ENCODE measurements around the gene LARP4B.
A peak's percentile ranks its signal among the peaks of the same experiment; 100 is the strongest.

The LARP4B gene

DNA sequence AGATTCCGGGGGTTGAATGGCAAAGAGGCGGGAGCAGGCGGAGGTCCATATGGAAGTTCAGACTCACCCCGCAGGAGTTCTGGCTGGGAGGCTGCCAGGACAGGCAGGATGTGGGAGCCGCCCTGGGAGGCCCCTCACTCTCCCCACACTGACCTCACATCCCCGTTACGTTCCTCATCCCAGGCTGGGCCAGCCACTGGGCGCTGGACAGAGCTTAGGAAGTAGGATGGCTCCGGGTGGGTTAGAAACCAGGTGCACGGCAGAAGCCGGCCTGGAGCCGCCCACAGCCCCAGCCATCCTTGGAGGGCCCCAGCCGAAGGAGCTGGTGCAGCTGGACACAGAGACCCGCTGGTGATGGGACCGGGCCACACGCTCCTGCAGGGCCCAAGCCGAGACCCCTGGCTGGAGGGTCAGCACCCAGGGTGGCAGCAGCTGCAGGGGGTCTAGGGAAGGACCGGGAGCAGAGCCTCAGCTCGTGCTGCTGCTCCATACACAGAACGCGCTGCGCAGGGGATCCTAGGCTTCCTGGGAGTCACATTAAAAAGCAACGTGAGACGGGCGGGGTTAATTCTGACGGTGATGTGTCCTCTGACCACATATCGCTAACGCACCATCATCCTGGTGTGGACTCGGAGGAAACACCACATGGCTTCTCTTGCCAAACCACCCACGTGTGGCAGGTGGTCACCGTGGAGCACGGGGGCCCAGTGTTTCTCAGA, 143.4 kb downstream of the LARP4B start:
- ChIA-PET POLR2A (no interaction called here), CTCF (interaction anchor here (0.7 to 5.9 kb wide), 9 partner anchors 10 to 277 kb away, joined by 3 to 86 read pairs (median 3); no protein-coding TSS in a partner anchor)
- DNase-seq (ENCODE audit: low read depth, low spot score), result no peak
- H3K4me3 ChIP-seq (ENCODE audit: low read depth, low read length), result no peak overlapping the region
- TF ChIP-seq, protein P1, sequence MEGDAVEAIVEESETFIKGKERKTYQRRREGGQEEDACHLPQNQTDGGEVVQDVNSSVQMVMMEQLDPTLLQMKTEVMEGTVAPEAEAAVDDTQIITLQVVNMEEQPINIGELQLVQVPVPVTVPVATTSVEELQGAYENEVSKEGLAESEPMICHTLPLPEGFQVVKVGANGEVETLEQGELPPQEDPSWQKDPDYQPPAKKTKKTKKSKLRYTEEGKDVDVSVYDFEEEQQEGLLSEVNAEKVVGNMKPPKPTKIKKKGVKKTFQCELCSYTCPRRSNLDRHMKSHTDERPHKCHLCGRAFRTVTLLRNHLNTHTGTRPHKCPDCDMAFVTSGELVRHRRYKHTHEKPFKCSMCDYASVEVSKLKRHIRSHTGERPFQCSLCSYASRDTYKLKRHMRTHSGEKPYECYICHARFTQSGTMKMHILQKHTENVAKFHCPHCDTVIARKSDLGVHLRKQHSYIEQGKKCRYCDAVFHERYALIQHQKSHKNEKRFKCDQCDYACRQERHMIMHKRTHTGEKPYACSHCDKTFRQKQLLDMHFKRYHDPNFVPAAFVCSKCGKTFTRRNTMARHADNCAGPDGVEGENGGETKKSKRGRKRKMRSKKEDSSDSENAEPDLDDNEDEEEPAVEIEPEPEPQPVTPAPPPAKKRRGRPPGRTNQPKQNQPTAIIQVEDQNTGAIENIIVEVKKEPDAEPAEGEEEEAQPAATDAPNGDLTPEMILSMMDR (IDR thresholded peaks at IDR 0.05; ENCODE audit: insufficient read depth, low read length, missing control alignments), result no peak

DNA sequence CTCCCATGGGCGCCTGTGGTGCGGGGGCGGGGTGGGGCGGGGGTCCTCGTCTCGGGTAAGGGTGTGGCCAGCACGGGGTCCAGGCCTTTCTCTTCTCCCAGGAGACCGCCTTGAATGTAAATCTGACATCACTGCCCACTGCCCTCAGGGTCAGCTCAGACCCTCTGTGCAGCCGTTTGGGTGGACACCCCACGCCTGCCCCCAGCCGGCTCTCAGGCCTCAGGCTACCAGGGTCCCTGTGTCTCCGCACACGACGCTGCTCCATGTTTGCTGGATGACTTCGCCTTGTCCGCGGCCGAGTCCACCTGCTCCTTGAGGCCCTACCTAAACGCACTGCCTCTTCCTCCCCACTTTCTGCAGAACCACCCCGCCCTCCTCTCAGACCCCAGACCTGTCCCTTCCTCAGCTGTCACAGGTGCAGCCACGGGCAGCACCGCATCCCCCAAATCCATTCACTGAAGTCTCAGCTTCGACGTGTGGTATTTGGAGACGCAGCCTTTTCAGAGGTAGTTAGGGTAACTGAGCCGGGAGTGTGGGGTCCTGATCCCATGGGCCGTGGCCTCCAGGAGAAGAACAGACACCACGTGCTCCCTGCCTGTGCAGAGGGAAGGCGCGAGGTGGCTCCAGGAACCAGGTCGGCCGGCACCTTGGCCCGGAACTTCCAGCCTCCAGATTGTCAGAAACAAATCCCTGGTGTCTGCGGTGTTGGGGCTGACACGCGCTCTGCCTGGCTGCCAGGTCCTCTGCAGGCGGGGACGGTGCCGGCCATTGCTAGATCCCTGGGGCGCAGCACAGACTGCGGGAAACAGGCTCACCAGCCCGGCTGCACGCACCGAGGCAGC, 144.7 kb downstream of the LARP4B start:
- ChIA-PET POLR2A (no interaction called here), CTCF (interaction anchor here (0.9 to 2.4 kb wide), 3 partner anchors 13 to 276 kb away, joined by 3 to 26 read pairs (median 4); no protein-coding TSS in a partner anchor)
- no peak overlapping the region for H3K4me3 ChIP-seq (ENCODE audit: low read depth, low read length)
- TF ChIP-seq, protein P1 (IDR thresholded peaks at IDR 0.05; ENCODE audit: insufficient read depth, low read length, missing control alignments), result no peak
- no peak for DNase-seq (ENCODE audit: low read depth, low spot score)

DNA sequence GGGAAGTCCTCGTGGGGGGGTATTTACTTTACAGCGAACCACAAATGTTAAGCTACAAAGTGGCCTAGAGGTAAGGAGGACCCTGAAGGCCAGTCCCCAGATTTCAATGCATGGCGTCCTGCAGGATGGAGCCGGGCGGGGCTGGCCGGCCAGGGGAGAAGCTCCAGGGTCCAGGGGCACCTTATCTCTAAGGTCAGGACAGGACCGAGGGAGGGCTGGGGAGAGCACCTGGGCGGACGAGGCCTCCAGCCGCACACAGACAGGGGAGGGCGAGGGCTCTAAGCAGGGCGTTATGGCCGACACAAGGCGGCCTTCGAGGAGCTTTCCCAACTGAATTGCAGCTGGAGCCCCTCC, 145.7 kb downstream of the LARP4B start:
- H3K4me3 ChIP-seq (ENCODE audit: low read depth, low read length), result no peak overlapping the region
- TF ChIP-seq, protein P1 (IDR thresholded peaks at IDR 0.05; ENCODE audit: insufficient read depth, low read length, missing control alignments), result no peak
- ChIA-PET POLR2A (no interaction called here), CTCF (interaction anchor here (0.6 to 2.4 kb wide), 6 partner anchors 9 to 275 kb away, joined by 3 to 26 read pairs (median 4); no protein-coding TSS in a partner anchor)
- DNase-seq (ENCODE audit: low read depth, low spot score), result no peak

DNA sequence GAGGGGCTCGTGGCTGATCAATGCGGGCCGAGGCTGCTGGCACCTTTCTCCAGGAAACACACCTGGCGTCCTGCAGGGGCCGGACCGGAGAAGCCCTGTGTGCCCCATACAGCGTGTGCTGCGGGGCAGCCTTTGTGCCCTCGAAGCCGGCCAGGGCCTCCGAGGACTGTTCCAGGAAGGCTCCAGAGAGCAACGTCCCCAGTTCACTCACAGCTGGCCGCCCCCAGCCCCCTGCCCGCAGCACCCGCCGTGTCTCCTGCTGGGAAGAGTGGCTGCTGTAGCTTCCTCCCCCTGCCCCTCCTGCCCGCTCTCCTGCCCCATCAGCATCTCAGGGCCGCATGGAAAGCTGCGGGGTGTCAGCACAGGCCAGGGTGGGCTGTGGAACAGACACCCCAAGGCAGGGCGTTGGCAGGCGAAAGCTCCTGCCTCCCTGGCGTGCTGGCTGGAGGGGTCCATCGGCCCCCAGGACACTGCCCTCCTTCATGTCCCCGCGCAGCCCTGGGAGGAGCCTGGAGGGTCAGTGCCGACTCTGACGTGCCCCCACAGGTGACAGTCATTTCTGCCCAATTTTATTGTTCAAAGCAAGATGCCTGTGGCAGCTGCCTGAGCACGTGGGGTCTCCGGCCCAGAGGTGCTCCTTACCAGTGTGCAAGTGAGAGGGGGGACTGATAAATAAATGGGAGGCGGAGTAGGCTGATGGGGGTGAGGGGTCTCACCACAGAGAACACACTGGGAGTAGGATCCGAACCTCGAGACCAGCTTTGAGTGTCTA, 146.2 kb downstream of the LARP4B start:
- POLR2A ChIA-PET, result no interaction called here

DNA sequence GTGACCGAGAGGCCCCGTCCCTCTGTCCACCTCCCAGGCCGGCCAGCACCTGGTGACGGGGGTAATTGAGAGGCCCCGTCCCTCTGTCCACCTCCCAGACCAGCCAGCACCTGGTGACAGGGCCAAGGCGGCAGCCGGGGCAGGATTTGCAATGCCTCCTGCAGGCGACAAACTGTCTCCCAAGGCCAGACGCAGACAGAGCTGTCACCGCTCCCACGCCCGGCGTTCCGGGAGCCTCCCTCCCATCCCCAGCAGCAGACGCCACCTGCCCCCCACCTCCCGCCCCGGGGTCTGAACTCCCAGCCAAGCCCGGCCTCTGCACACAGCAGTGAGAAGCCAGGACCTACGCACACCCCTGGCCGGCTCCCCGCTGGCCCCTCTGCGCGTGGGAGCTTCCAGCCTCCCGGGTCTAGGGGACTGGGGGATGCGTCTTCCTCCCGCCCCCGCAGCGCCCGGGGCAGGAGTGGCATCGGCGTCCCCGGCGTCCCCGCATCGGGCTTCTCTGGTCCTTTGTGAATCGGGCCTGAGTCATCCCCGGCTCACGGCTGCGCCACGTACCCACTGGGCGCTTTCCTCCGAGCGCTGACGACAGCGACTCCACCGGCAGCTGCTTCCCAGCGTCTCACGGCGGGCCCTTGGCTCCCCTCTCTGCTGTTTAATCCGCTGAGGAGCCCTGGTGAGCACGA, 147.0 kb downstream of the LARP4B start:
- DNase-seq (ENCODE audit: low read depth, low spot score), result peak; percentile 33
- TF ChIP-seq, protein P1 (IDR thresholded peaks at IDR 0.05; ENCODE audit: insufficient read depth, low read length, missing control alignments), result peak; percentile 43
- CTCF ChIA-PET, result interaction anchor here (1.0 to 2.4 kb wide), 3 partner anchors 9 to 274 kb away, joined by 3 to 26 read pairs (median 4); no protein-coding TSS in a partner anchor
- POLR2A ChIA-PET, result no interaction called here
- peak overlapping the region; percentile 52 for H3K4me3 ChIP-seq (ENCODE audit: low read depth, low read length)

More for the DNA sequence above, 146.2 kb downstream of the LARP4B start:
- CTCF ChIA-PET, result interaction anchor here (0.9 to 2.4 kb wide), 6 partner anchors 8 to 275 kb away, joined by 3 to 26 read pairs (median 4); no protein-coding TSS in a partner anchor
- TF ChIP-seq, protein P1 (IDR thresholded peaks at IDR 0.05; ENCODE audit: insufficient read depth, low read length, missing control alignments), result no peak
- DNase-seq (ENCODE audit: low read depth, low spot score), result no peak
- peak overlapping the region; percentile 52 for H3K4me3 ChIP-seq (ENCODE audit: low read depth, low read length)

Data from AG04449 (cell line).